RWPE2 (cell line): ENCODE results near the gene NEGR1.

Experiments
- ATAC-seq: fragments of 200-7000 bp; cut with Tn5 transposase; 3 replicates; pipeline ENCODE4 v1.9.1; 2021; ENCODE audit warnings: low read depth
- DNase-seq: peaks from one replicate; pipeline ENCODE4 v3.0.0-alpha.2; 2020; ENCODE audit warnings: low spot score
- H3K27ac ChIP-seq: fragments of 450-650 bp; 2 replicates; pipeline ENCODE4 v1.5.1; 2017; ENCODE audit warnings: mild to moderate bottlenecking; ENCODE audit not compliant: poor library complexity, severe bottlenecking
- H3K27me3 ChIP-seq: fragments of 250-450 bp; sonication (Bioruptor Pico); 2 replicates; pipeline ENCODE4 v1.5.1; 2021; ENCODE audit warnings: mild to moderate bottlenecking, moderate library complexity; ENCODE audit not compliant: insufficient read depth, poor library complexity, severe bottlenecking
- H3K36me3 ChIP-seq: fragments of 250-450 bp; sonication (Bioruptor Pico); 2 replicates; pipeline ENCODE4 v1.5.1; 2020; ENCODE audit warnings: low read depth, mild to moderate bottlenecking, moderate library complexity
- H3K4me1 ChIP-seq: fragments of 250-450 bp; sonication (Bioruptor Pico); 2 replicates; pipeline ENCODE4 v1.5.1; 2021; ENCODE audit warnings: mild to moderate bottlenecking, moderate library complexity; ENCODE audit not compliant: insufficient read depth, poor library complexity, severe bottlenecking
- H3K4me3 ChIP-seq: fragments of 250-450 bp; sonication (Bioruptor Pico); 2 replicates; pipeline ENCODE4 v1.5.1; 2021; ENCODE audit warnings: mild to moderate bottlenecking, moderate library complexity; ENCODE audit not compliant: severe bottlenecking
- H3K9me3 ChIP-seq: fragments of 250-450 bp; sonication (Bioruptor Pico); 2 replicates; pipeline ENCODE4 v1.5.1; 2021; ENCODE audit warnings: mild to moderate bottlenecking, moderate library complexity; ENCODE audit not compliant: severe bottlenecking
- TF ChIP-seq, protein P1 (sequence below): fragments of 450-650 bp; IDR thresholded peaks from one replicate; pipeline ENCODE4 v1.5.1; 2017; ENCODE audit warnings: mild to moderate bottlenecking, moderate library complexity; ENCODE audit not compliant: poor library complexity, severe bottlenecking

Gene NEGR1

DNA sequence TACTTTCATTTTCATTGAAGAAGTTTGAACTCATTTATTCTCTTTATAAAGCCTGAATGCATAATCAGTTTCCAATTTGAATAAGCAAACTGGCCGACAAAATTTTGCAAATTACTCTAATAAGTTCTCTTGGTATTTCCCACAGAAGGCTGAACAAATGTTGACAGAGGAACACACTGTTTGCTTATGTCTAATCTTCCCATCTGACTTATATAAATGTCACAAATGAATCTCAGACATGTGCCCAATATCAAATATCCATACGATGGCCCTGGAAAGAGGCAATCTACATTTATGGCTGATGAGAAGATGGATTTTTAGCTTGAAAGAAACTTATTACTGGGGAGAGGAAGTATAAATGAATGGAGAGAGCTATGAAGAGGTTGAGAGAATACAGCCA is 820.9 kb downstream of the NEGR1 start:
- no peaks in the 10 kb centered on the region for H3K36me3 ChIP-seq
- peaks cover 3% of the 10 kb centered on the region for H3K27me3 ChIP-seq
- H3K4me1 ChIP-seq = no peaks in the 10 kb centered on the region
- H3K9me3 ChIP-seq = no peaks in the 10 kb centered on the region
- H3K4me3 ChIP-seq = no peak overlapping the region
- TF ChIP-seq, protein P1, sequence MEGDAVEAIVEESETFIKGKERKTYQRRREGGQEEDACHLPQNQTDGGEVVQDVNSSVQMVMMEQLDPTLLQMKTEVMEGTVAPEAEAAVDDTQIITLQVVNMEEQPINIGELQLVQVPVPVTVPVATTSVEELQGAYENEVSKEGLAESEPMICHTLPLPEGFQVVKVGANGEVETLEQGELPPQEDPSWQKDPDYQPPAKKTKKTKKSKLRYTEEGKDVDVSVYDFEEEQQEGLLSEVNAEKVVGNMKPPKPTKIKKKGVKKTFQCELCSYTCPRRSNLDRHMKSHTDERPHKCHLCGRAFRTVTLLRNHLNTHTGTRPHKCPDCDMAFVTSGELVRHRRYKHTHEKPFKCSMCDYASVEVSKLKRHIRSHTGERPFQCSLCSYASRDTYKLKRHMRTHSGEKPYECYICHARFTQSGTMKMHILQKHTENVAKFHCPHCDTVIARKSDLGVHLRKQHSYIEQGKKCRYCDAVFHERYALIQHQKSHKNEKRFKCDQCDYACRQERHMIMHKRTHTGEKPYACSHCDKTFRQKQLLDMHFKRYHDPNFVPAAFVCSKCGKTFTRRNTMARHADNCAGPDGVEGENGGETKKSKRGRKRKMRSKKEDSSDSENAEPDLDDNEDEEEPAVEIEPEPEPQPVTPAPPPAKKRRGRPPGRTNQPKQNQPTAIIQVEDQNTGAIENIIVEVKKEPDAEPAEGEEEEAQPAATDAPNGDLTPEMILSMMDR = no peak
- ATAC-seq (no peak), DNase-seq (no peak)
- H3K27ac ChIP-seq = no peak overlapping the region

DNA sequence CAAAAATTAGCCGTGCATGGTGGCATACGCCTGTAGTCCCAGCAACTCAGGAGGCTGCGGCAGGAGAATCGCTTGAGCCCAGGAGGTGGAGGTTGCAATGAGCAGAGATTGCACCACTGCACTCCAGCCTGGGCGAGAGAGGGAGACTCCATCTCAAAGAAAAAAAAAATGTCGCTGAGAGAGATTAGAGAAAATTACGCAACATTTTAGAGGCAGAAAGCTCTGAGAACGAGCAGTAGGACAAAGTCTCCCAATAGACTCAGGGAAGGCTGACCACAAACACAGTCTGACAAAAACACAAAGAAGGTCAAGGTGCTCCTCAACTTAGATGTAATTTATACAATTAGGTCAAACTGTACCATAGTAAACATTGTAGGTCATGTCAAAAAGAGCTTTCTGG is 833.9 kb downstream of the NEGR1 start:
- no peaks in the 10 kb centered on the region for H3K9me3 ChIP-seq
- H3K4me1 ChIP-seq = no peaks in the 10 kb centered on the region
- ATAC-seq = no peak
- no peaks in the 10 kb centered on the region for H3K27me3 ChIP-seq
- H3K36me3 ChIP-seq = no peaks in the 10 kb centered on the region; the same call in 1 of the 2 replicates
- H3K4me3 ChIP-seq = no peak overlapping the region
- no peak for DNase-seq
- no peak overlapping the region for H3K27ac ChIP-seq
- TF ChIP-seq, protein P1 = no peak

DNA sequence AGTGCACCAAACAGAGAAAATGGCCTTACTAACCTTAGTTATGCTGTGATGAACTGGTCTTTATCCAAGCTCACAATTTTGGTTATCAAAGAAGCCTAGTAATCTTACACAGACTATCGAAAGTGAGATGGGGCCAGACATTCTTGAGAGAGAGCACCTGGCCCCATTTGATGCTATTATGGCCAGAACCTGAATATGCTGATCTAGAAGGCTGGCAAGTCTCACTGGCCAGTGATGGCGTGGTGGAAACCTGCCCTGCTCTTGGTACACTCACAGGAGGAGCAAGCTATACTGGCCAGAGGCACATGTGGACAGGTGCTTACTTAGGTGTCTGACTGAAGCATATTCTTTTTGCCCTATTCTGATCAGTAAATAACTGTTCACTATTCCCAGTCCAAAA is 843.7 kb downstream of the NEGR1 start:
- Histone ChIP-seq H3K27me3 (no peaks in the 10 kb centered on the region), H3K27ac (no peak overlapping the region), H3K4me1 (no peaks in the 10 kb centered on the region), H3K36me3 (no peaks in the 10 kb centered on the region; the same call in 1 of the 2 replicates), H3K9me3 (no peaks in the 10 kb centered on the region), H3K4me3 (no peak overlapping the region)
- TF ChIP-seq, protein P1 = no peak
- DNase-seq (no peak), ATAC-seq (no peak)

DNA sequence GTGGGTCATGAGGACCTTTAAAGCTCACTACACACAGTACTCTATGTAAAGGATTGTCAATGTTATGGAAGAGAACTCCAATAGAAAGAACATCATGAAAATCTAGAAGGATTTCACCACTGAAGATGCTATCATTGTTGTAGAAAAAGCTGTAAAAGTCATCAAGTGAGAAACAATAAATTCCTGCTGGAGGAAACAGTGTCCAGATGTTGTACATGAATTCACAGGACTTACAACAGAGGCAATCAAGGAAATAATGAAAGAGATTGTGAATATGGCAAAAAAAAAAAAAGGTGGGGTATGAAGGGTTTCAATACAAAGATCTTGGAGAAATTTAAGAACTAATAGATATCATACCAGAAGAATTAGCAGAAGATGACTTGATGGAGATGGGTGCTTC is 846.4 kb downstream of the NEGR1 start:
- H3K9me3 ChIP-seq = no peaks in the 10 kb centered on the region
- H3K27ac ChIP-seq = no peak overlapping the region
- H3K27me3 ChIP-seq = no peaks in the 10 kb centered on the region
- TF ChIP-seq, protein P1 = no peak
- no peak for ATAC-seq
- H3K36me3 ChIP-seq = no peaks in the 10 kb centered on the region
- no peak for DNase-seq
- H3K4me1 ChIP-seq = no peaks in the 10 kb centered on the region
- H3K4me3 ChIP-seq = no peak overlapping the region

DNA sequence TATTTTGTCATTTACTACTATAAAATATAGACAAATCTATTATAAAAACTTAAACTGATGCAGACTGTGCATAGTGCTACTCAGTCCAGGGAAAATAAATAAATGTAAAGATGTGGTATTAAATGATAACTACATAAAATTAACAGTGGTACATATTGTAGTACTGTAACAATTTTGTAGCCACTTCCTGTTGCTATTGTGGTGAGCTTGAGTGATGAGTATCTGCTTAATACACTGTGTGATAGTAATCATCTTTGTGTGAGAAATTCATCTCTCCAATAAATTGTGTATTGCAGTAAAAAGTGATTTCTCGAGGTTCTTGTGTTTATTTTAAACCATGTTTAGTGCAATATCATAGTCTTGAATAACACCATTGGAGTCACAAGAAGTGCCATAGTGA is 848.1 kb downstream of the NEGR1 start:
- Histone ChIP-seq H3K9me3 (no peaks in the 10 kb centered on the region), H3K36me3 (no peaks in the 10 kb centered on the region), H3K27ac (no peak overlapping the region), H3K27me3 (no peaks in the 10 kb centered on the region), H3K4me1 (no peaks in the 10 kb centered on the region), H3K4me3 (no peak overlapping the region)
- TF ChIP-seq, protein P1 = no peak
- DNase-seq (no peak), ATAC-seq (no peak)
